Stimulated activated CD8-positive, alpha-beta memory T cell treated with anti-CD3 and anti-CD28 coated beads, Interleukin-15, amount 100 ng/mL, for 24 hours (primary cell): ENCODE measurements around the gene HYDIN.

Source experiments
- DNase-seq: peaks from one replicate; pipeline ENCODE4 v3.0.0-alpha.2; 2020; ENCODE audit warnings: low read depth

Gene HYDIN

DNA sequence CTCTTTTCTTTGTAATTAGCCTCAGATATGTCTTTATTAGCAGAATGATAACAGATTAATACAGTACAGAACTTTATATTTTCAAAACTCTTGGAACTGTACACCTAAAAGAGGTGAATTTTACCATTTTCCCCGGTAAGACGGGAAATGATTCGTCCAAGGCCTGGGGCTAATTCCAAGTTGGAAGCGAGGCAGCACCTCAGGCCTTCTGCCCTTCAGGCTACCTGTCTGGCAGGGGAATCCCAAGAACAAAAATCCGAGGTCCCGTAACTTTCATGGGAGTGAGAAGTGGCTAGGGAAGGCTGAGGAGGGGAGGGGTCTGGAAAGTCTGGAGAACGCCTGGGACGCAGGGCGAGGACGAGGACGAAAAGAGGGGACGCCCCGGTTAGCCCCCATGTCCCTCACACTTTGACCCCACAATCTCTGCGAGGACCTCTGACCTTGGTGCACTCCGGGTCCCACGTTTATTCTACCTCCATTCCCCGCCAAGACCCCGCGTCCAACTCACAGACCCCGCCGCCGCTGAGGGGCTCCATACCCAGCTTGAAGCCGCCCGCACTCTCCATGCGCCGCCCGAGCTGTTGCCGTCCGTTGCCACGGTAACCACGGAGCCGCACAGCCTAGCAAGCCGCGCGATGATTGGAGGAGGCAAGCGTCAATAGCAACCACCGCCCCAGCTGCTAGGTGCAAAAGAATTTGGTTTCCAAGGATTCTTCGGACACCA is at the start of gene HYDIN:
HYDIN (minus strand) TSS at position 601 of the 724 bp plus-strand sequence. CDS start 43,827 bp downstream, outside the sequence.
- no peak for DNase-seq

DNA sequence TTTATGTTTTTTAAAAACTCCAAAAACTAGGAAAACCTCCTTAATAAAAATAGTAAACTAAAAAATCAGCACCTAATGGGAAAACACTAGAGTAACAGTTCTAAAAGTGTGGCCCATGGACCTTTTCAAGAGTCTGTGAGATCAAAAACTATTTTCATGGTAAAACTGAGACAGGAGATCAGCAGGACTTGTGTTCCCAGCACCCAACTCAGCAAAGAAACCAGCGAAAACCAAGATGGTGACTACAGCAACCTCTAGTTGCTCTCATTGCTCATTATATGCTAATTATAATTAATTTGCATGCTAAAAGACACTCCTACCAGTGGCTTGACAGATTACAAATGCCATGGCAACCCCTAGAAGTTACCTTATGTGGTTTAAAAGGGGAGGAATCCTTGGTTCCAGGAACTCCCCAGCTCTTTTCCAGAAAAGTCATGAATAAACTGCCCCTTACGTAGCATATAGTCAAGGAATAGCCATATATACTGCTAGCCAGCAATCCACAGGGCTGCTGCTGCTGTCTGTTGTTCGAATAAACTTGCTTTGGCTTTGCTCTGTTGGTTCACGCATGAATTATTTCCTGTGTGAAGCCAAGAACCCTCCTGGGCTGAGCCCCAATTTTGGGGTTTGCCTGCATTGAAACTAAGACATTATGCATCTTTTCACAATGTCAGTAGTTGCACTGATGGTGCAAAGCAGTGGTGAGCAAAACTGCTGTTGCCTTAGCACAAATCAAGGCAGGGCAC is 46.2 kb upstream of the HYDIN start:
- DNase-seq = no peak

DNA sequence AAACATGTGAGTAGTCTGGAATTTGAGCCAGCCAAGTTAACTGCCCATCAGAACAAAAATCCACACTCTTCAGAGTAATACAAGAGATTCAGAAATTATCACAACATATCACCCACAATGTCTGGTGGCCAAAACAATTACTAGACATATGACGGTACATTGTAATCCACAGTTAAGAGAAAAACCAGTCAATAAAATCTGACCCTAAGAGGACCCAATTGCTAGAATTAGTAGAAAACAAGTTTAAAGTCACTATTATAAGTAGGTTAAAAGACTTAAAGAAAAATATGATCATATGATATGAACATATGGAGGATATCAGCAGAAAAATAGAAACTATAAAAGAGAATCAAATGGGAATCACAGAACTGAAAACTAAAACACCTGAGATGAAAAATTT is 42.9 kb upstream of the HYDIN start:
- no peak for DNase-seq

DNA sequence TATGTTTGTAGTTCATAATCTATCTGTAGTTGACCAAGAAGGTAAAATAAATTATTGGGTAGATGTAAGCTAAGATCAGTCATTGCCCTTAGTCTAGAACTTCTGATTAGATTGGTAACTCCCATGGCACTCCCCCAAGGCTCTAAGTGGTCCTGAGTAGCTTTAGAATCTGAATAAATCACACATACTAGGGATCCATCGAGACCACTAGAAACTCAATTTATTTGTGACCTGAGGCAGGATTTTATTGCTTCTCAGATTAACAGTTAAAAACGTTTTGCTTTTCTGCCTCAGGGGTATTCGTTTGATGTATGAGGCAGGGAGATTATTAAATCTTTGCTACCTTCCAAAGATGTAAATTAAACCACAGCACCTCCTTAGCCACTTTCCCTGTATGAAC is 33.8 kb upstream of the HYDIN start:
- DNase-seq = no peak

DNA sequence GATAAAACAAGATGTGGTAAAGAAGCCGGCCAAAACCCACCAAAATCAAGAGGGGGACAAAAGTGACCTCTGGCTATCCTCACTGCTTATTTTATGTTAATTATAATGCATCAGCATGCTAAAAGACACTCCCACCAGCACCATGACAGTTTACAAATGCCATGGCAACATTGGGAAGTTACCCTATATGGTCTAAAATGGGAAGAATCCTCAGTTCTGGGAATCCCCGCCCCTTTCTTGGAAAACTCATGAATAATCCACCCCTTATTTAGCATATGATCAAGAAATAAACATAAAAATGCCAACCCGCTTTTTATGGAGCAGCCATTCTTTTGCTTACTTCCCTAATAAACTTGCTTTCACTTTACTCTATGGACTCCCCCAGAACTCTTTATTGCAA is 33.1 kb upstream of the HYDIN start:
- DNase-seq = no peak

DNA sequence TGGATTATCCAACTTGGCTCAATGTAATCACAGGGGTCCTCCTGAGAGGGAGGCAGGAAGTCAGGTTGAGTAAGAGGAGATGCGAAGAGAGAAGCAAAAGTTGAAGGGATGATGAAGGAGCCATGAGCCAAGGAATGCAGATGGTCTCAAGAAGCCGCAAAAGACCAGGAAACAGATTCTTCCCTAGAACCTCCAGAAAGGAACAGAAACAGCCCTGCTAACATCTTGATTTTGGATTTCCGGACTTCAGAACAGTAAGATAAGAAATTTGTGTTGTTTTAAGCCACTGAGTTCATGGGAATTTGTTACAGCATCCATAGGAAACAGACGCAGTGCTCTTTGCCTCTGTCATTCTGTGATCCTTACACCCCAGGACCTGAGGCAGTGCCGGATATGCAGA is 31.9 kb upstream of the HYDIN start:
- DNase-seq = no peak

DNA sequence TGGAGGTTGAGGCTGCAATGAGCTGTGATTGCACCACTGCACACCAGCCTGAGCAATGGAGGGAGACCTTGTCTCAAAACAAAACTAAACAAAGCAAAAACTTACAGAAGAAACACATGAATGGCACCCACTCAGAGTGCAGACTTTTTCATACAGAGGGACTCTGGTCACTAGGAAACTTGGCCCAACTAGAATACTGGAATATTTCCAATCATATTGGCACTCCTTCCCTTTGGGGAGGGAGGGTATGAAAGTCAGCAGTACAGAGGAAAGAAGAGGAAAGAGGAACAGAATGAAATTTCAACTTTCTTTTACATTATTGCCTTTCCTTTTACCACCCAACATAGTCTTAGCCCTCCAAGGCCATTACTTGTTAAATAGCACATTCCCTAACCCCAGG is 30.5 kb upstream of the HYDIN start:
- no peak for DNase-seq

DNA sequence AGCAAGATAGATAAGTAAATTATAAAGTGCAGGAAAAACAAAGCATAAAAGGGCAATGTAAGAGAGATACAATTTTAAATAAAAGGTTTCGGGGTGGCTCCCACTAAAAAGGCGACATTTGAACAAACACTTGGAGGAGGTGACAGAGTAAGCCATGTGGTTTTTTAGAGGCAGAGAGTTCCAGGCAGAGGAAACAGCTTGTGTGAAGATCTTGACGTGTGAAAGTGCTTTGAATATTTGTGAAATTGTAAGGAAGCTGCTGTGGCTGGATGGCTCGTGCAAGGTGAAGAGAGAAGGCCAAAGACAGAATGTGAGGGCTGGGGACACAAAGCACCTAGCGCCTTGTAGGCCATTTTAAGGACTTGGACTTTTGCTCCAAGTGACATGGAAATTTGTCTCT is 28.6 kb upstream of the HYDIN start:
- no peak for DNase-seq

DNA sequence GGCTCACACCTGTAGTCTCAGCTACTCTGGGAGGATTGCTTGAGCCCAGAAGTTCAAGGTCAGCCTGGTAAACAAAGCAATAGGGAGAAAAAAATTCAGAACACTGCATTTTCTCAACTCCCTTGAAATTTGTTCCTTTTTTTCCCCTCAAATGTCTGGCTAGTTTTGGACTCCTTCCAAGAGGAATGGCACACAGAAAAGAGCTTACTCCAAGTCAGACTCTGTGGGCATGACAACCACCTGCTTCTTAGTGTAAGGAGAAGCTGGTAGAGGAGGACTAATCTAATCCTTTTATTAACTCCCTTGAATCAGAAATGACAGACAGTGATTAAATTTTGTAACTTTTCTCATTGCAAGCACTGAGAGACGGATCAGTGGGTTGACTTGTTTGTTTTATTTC is 27.9 kb upstream of the HYDIN start:
- DNase-seq = no peak

DNA sequence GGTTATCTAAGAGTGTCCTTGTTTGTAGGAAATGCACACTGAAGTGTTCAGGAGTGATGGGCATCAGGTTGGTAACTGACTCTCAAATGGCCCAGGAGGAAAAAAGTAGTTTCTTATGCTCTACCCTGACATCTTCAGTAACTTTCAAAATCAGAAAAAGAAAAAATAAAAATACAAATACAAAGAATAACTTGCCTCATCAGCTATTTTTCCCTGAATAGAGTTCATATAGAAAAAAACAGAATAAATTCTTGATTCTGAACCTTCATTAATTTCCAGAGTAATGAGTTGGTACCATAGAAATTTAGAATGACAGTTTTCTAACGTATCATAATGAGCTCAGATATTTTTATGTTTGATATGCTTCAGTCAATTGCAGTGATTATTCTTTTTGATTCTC is 27.2 kb upstream of the HYDIN start:
- DNase-seq = no peak

DNA sequence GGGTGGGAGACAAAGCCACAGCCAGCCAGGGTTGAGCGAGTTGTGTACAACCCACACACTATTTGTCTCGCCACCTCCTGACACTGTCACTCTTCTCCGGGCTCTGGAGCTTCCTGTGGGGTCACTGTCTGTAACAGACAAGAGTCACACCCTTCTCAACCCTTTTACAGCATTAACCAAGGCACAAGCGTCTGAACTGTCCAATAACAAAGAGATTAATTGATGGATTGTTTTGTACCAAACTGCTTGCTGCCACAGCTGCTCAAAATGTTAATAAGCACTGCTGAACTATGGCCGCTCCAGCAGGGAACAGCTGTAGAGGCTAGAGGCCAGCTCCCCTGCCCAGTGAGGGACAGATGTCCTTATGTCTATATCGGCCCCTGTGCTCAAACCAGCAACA is 25.2 kb upstream of the HYDIN start:
- DNase-seq = no peak

DNA sequence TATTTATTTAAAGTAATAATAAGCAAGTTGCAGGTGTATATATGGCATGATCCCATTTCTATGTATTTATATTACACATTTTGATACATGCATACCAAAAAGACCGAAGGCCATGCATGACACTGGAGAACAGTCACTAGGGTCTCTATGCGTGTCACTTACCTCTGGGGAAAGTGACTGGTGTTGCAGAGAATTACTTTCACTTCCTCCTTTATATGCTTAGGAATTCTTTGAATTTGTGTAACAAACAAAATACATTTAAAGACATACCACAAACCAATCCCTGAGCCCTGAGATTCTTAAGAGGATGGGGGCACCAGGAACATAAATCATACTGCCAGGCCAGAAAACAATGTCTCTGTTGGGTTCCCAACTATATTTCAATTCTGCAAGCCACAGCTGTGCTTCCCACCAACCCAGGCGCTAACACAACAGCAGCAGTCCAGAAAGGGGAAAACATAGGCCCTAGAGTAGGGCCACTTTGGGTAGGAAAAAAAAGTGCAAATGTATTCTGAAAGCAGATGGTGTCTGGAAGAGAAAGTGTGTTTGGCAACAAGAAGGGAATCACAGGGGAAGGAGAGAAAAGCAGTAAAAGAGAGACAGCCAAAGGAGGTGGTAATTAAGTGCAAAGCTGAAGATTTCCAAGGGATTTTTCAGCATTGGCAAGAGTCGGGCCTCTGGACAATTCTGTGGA is 24.5 kb upstream of the HYDIN start:
- DNase-seq = no peak

DNA sequence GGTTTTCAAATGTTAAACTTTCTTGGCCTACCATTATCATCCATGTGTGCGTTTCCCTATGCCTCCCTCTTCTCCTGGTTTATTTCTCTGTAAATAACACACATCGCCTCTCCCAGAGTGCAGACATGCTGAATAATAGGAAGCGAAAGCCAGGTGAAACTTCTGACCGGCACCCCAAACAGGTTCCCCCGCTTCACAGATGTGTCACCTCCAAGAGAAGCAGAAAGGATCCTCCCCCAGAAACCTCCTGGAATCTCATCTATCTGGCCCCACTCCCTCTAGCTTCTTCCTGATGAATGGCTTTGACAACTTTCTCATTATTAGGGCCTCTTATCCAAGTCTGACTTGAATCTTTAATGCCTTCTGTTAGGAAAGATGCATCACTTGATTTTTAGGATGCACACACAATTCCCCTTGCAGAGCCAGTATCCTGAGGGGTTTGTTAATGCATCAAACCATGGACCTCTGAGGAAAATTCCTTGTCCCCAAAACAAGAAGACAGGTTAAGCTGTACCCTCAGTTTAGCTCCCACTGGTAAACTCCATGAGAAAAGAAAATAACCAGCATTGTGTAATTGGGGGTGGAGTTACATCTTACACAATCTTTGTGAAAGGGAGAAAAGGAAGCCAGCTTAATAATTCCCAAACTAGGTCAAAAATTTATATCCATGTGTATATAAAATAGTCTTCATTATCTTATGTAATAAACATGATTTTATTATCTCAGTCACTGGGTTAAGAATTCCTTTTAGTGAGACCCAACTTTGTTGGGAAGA is 20.1 kb upstream of the HYDIN start:
- DNase-seq = no peak

DNA sequence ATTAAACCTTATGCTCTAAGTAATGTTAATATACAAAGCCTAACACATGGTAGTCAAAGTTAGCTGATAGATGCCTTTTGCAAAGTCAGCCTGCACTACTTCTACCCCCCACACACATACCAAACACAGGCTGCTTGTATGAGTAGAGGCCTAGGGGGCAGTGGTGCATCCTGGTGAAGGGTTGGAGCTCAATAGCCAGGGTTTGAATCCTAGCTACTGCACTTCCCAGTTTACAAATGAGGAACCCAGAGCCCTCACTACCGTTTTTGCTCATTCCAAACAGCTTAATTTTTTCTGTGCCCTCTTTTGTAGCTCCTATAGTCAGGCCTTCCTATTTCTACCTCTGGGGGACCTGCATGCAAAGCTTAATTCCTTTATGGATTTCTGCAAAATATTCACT is 18.9 kb upstream of the HYDIN start:
- DNase-seq = no peak

DNA sequence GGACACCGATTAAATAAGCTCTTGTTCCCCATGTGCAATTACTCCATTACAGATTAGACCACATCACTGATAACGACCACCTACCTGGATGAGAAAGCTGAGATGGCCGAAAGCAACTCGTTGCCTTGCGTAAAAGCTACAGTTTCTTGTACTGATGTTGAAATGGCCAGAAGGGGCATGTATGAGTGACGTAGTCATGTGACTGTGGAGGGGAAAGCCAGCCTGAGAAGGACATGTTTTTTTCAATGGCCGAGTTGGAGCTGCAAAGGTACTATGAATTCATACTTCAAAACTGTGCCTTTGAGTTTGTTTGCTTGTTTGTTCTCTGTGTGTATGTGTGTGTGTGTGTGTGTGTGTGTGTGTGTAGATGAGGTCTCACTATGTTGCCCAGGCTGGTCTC is 17.0 kb upstream of the HYDIN start:
- no peak for DNase-seq

DNA sequence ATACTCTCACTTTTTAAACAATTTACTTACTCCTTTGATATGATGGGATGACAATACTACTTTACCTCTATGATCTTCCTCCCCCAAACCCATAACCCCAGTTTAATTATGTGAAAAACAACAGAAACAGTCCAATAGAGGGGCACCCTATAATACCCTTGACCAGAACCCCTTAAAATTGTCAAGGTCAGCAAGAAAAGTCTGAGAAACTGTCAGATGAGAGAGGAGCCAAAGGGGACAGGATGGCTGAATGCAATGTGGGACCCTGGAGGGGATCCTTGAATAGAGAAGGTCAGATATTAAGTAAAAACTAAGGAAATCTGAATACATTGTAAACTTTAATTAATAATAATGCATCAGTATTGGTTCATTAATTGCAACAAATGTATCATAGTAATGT is 15.8 kb upstream of the HYDIN start:
- DNase-seq = no peak

DNA sequence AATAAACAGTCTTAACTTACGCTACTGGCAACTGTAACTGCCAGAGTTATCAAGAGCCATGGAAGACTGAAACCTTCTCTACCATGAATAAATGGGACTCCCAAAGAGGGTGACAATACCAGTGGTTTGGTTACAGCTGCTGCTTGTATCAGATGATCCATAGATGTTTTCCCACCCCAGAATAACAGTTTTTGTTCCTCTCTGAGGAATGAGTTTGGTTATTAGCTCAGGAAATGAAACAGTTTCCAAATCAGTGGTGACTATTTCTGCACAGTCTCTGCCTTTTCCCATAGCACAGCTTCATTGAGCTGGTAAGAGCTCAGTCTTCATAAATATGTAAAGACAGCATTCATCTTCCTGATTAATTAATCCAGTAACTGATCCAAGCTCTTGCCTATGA is 14.0 kb upstream of the HYDIN start:
- DNase-seq = no peak

DNA sequence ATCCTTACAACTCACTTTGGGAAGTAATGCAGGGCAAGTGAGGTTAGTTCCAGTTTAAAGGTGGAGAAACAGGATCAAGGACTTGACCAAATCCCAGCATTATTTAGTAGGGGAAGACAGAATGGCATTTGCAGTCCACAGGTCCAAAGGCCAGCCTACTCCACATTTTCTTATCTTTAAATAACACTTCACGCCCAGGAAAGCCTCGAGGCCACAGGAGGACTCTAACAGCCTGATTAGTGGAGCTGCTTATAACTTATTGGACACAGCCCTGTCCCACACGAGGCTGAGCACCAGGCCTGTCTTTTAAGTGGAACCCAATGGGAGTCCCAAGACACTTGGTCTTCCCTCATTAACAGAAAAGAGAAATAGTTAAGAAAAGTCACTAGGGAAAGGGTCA is 12.1 kb upstream of the HYDIN start:
- DNase-seq = no peak

DNA sequence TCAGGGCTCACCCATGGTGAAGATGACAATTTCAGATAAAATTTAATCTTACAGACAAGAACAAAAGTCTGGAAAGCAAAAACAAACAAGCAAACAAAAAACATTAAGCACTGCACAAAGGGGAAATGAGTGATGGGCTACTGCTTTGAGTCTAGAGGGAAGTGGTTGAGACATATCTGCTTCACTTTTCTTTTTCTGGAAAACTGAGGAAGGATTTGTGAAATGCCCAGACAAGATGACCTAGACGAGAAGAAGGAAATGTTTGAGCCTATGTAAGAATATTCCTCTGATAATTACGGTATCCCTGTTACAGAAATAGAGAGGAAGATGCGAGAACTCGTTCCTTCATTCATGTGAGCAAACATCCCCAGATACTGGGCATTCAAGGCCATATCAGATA is 11.5 kb upstream of the HYDIN start:
- DNase-seq = no peak

DNA sequence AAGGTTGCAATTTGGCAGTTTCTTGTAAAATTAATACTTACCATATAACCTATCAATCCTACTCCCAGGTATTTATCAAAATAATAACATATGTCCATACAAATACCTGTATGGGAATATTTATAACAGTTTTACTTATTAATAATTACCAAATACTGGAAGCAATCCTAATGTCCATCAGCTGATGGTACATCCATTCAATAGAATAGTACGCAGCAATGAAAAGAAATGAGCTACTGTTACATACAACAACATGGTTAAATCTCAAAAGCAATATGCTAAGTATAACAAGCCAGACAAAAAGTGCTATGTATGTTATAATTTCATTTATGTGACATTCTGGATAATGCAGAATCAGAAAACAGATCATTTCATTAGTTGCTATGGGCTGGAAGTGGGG is 1.2 kb downstream of the HYDIN start:
- no peak for DNase-seq

DNA sequence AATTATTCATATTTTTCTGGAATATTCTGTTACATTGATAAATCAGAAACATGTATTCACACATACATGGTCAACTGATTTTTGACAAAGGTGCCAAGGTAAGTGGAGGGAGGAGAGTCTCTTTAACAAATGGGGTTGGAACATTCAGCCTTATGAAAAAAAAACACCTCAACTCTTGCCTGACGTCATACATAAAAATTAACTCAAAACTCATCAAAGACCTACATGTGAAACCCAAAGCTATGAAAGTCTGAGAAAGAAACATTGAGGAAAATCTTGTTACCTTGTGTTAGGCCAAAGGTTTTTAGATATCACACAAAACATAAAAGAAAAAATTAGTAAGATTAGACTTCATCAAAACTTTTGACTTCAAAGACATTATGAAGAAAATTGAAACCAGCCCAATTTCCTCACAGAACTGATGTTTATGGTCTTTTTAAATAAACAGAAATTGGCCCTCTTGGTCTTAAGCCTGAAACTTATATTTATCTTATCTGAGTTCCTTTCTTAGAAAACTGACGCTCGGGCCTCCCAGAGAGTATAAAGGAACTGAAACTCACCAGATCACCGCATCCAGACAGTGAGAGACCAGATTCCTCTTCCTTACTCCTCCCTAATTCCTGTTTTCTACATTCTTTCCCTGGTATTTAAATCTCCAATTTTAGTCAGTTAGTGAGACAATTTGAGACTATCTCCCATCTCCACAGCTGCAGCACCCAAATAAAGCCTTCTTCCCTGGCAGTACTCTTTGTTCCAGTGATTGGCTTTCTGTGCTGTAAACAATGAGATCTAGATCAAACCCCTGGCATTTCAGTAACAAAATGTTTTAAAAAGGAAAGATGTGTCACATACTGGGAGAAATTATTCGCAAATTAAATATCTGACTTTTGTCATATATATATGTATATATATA is 4.0 kb downstream of the HYDIN start:
- DNase-seq = no peak
